ENCODE data around the gene ARHGAP23.

GRCh38 chr17:38417210-38417951 is 10.9 kb upstream of the ARHGAP23 start:
- no peak for TF ChIP-seq CEBPB (IDR thresholded peaks at IDR 0.05)
- no peak for TF ChIP-seq RAD21 (IDR thresholded peaks at IDR 0.05; ENCODE audit: low read depth)
- TF ChIP-seq, protein P1, sequence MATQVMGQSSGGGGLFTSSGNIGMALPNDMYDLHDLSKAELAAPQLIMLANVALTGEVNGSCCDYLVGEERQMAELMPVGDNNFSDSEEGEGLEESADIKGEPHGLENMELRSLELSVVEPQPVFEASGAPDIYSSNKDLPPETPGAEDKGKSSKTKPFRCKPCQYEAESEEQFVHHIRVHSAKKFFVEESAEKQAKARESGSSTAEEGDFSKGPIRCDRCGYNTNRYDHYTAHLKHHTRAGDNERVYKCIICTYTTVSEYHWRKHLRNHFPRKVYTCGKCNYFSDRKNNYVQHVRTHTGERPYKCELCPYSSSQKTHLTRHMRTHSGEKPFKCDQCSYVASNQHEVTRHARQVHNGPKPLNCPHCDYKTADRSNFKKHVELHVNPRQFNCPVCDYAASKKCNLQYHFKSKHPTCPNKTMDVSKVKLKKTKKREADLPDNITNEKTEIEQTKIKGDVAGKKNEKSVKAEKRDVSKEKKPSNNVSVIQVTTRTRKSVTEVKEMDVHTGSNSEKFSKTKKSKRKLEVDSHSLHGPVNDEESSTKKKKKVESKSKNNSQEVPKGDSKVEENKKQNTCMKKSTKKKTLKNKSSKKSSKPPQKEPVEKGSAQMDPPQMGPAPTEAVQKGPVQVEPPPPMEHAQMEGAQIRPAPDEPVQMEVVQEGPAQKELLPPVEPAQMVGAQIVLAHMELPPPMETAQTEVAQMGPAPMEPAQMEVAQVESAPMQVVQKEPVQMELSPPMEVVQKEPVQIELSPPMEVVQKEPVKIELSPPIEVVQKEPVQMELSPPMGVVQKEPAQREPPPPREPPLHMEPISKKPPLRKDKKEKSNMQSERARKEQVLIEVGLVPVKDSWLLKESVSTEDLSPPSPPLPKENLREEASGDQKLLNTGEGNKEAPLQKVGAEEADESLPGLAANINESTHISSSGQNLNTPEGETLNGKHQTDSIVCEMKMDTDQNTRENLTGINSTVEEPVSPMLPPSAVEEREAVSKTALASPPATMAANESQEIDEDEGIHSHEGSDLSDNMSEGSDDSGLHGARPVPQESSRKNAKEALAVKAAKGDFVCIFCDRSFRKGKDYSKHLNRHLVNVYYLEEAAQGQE (IDR thresholded peaks at IDR 0.05; ENCODE audit: low read depth), result no peak
- TF ChIP-seq MAX (IDR thresholded peaks at IDR 0.05), result no peak
- no peak for TF ChIP-seq EP300 (IDR thresholded peaks at IDR 0.05; ENCODE audit: borderline replicate concordance)
- TF ChIP-seq EGR1 (IDR thresholded peaks at IDR 0.05), result no peak
- no peak for TF ChIP-seq YY1 (IDR thresholded peaks at IDR 0.05; ENCODE audit: low read depth)
- TF ChIP-seq TCF12 (IDR thresholded peaks at IDR 0.05; ENCODE audit: low read depth), result no peak
- no peak for TF ChIP-seq TAF1 (IDR thresholded peaks at IDR 0.05; ENCODE audit: low read depth)
- TF ChIP-seq FOXM1 (IDR thresholded peaks at IDR 0.05; ENCODE audit: borderline replicate concordance, low read depth), result no peak
- no peak for TF ChIP-seq ZBTB7A (IDR thresholded peaks at IDR 0.05; ENCODE audit: low read depth)
- TF ChIP-seq CREB1 (IDR thresholded peaks at IDR 0.05; ENCODE audit: low read depth), result no peak
- TF ChIP-seq, protein P2, sequence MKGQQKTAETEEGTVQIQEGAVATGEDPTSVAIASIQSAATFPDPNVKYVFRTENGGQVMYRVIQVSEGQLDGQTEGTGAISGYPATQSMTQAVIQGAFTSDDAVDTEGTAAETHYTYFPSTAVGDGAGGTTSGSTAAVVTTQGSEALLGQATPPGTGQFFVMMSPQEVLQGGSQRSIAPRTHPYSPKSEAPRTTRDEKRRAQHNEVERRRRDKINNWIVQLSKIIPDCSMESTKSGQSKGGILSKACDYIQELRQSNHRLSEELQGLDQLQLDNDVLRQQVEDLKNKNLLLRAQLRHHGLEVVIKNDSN (IDR thresholded peaks at IDR 0.05), result no peak
- no peak for TF ChIP-seq TEAD4 (IDR thresholded peaks at IDR 0.05)
